ENCODE results near the gene ZGPAT.

Gene ZGPAT

DNA sequence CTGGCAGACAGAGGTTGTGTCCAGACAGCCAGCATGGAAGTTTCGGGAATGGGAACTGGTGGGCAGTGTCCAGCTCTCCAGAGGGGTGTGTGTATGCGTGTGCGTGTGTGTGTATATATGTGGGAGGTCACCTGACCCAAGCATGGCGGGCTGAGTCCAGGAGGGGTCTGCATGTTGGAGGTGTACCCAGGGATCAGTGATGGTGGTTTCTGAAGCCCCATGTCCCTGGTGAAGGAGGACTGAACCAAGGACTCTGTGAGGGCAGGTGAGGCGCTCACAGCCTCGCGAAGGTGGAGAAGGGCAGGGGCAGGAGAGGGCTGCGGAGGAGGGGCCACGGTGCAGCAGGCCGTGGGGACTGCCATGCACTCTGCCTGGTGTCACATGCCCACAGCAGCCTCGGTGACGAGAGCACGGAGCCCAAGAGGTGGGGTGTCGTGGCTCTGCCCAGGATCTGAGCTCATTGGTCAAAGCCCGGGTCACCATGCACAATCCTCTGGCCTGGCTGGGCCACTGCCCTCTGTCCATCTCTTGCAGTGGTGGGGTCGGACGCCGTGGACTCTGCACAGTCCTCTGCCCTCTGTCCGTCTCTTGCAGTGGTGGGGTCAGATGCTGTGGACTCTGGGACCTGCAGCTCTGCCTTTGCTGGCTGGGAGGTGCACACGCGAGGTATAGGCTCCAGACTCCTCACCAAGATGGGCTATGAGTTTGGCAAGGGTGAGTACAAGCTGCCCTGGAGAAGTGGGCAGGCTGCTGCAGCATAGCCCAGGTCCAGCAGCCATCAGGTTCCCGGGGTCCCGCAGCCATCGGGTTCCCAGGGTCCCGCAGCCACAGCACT lies 26.5 kb downstream of the ZGPAT start:
- DNase-seq (ENCODE audit: low spot score) = no peak

DNA sequence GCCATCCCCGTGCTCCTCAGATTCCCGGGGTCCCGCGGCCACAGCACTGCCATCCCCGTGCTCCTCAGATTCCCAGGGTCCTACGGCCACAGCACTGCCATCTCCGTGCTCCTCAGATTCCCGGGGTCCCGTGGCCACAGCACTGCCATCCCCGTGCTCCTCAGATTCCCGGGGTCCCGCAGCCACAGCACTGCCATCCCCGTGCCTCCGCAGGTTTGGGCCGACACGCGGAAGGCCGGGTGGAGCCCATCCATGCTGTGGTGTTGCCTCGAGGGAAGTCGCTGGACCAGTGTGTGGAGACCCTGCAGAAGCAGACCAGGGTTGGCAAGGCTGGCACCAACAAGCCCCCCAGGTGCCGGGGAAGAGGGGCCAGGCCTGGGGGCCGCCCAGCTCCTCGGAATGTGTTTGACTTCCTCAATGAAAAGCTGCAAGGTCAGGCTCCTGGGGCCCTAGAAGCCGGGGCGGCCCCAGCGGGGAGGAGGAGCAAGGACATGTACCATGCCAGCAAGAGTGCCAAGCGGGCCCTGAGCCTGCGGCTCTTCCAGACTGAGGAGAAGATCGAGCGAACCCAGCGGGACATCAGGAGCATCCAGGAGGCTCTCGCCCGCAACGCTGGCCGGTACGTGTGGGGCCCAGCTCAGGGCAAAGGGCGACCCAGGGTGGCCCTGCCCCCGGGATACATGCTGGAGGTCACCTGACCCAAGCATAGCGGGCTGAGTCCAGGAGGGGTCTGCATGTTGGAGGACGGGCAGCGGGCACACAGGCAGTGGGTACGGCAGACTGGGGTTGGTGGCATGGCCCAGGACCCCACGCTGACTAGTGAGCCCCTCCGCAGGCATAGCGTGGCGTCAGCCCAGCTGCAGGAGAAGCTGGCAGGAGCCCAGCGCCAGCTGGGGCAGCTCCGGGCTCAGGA lies 27.4 kb downstream of the ZGPAT start:
- no peak for DNase-seq (ENCODE audit: low spot score)

- no peak for DNase-seq (ENCODE audit: low spot score)
These were observed 28.2 kb downstream of the ZGPAT start, which contains the start of gene LIME1 for GRCh38 chr20:63735859-63736718. TSS of gene LIME1 (plus strand) at chr20:63736664. CDS start at chr20:63737550, 886 bp downstream.

DNA sequence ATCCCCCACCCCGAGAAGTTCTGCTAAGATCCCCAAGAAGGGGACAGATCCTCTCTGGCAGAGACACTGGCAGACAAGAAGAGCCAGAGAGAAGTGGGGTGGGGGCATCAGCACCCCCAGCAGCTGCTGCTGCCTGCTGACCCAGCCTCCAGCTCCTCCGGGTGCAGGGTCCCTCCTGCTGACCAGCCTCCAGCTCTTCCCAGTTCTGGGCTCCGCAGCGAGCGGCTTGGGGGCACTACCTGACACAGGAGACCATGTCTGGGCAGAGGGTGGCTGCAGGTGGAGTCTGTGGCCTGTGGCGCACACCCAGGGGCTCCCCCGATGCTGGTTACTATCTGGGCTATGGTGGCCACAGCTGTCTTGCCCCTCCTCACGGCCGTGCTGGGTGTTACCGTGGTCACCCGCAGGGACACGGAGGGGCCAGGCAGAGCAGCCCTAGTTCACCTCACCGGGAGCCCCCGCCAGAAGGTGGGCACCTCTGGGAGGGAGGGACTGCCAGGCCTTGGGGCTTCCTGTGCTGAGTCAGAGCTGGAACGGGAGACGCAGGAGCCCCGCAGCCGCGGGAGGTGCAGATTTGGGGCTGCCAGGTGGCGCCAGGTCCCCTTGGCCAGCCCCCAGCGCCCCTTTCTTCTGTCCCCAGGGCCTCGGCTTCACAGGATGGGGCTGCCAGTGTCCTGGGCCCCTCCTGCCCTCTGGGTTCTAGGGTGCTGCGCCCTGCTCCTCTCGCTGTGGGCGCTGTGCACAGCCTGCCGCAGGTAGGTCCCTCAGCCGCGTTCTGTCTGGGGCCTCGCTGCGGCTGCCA lies 29.3 kb downstream of the ZGPAT start:
- DNase-seq (ENCODE audit: low spot score) = no peak

GRCh38 chr20:63737695-63737944 lies 29.8 kb downstream of the ZGPAT start:
- DNase-seq (ENCODE audit: low spot score) = no peak

- DNase-seq (ENCODE audit: low spot score) = no peak
These were observed 30.3 kb downstream of the ZGPAT start for GRCh38 chr20:63737945-63738686.

GRCh38 chr20:63738687-63739129 lies 30.9 kb downstream of the ZGPAT start:
- DNase-seq (ENCODE audit: low spot score) = peak; percentile 31

GRCh38 chr20:63739130-63740069 lies 31.6 kb downstream of the ZGPAT start, which contains the start of gene SLC2A4RG:
TSS of gene SLC2A4RG (plus strand) at chr20:63739776. CDS start at chr20:63739913, 137 bp downstream.
- DNase-seq (ENCODE audit: low spot score) = peak; percentile 85

GRCh38 chr20:63740070-63740626 lies 32.3 kb downstream of the ZGPAT start:
- peak; percentile 28 for DNase-seq (ENCODE audit: low spot score)

DNA sequence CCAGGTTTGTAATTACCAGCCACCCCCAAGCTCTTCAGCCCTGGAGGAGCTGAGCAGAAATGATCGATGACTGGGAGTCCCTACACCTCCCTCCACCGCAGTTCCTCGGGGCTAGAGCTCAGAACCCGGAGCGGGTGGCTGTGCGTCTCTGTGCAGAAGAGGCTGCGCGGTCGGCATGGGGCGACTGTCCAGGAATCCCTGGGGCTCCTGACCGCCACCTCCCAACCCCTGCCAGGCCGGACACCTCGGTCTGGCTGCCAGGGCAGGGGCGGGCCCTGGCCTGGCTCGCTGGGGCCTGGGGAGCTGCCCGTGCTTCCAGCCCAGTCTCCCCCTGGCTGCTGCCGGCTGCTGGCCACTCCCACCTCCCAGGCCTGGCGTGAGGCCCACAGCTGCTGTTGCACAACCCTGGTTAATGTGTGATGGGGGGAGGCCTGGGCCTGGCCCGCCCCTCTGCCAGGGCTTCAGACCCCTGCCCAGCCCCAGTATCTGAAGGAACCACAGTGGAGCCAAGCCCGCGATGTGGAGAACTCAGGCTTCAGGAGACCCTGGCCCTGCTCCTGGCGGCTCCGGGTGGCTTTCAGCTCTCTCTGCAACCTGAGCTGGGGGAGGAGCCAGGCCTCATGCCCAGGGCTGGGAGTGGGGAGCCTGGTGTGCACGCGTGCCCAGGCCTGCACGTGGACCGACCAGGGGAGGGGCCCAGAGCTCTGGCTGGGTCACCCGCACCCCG lies 33.0 kb downstream of the ZGPAT start:
- DNase-seq (ENCODE audit: low spot score) = peak; percentile 61

- DNase-seq (ENCODE audit: low spot score) = no peak
These were observed 33.5 kb downstream of the ZGPAT start for GRCh38 chr20:63741354-63741675.

GRCh38 chr20:63741676-63742380 lies 34.0 kb downstream of the ZGPAT start:
- no peak for DNase-seq (ENCODE audit: low spot score)

GRCh38 chr20:63742381-63743024 lies 34.7 kb downstream of the ZGPAT start:
- no peak for DNase-seq (ENCODE audit: low spot score)

DNA sequence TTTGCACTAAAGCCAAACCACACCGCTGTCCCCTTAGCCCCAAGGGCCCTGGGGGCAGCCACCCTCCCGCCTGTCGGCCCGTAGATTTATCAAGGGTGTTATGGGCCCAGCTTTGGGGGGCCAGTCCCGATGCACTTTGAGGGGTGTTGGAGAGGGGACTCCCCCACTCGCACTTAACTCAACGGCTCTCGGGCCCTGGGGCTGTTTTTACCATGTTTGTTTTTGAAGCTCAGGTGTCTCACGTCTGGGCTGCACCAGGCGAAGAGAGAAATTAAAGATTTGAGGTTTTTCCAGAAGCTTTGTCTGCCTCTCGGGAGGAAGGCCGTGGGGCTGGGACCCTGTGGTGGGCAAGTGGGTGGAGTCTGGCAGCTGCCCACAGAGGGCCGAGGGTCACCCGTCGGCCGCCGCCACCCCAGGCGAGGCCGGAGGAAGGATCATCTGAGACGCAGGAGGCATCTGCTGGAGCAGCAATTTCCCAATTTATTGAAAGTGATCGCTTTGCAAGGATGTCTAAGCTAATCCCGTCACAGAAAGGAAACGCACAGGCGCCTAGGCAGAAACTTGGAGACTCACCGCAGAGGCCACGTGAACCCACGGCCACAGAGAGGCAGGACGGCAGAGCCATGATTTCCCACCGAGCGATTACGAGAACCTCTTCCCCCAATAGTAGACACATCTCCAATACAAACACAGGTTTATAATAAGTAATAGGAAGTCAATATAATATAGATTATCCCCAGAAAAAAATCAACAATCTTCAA lies 35.6 kb downstream of the ZGPAT start:
- DNase-seq (ENCODE audit: low spot score) = no peak

- DNase-seq (ENCODE audit: low spot score) = no peak
These were observed 36.3 kb downstream of the ZGPAT start for GRCh38 chr20:63744158-63744557.
